Astrocyte of the spinal cord (primary cell): ENCODE results near the gene GALNT10.

ENCODE experiments used
- DNase-seq: peaks from one replicate; pipeline ENCODE4 v3.0.0; 2011; ENCODE audit warnings: low read depth, low spot score
- H3K4me3 ChIP-seq: 2 replicates; pipeline ENCODE4 v1.5.1; 2011; ENCODE audit warnings: low read depth, mild to moderate bottlenecking, low read length, moderate library complexity
- CTCF ChIP-seq: IDR thresholded peaks from 2 replicates; pipeline ENCODE4 v1.5.1; 2012; ENCODE audit warnings: low read depth, mild to moderate bottlenecking, low read length, inconsistent platforms
- in situ Hi-C: cut with HindIII; loops from 2 replicates; pipeline ENCODE4 v1.10.0; 2017; ENCODE audit warnings: low sequenced_read_pairs

Gene GALNT10

GRCh38 chr5:154351566-154351965, 161.0 kb downstream of the GALNT10 start:
- H3K4me3 ChIP-seq, result no peak overlapping the region
- no peak for TF ChIP-seq CTCF
- in situ Hi-C loops, result no loop called here
- DNase-seq, result no peak

- no peak for TF ChIP-seq CTCF
- in situ Hi-C loops, result no loop called here
- H3K4me3 ChIP-seq, result no peak overlapping the region
- DNase-seq, result no peak
Measured at GRCh38 chr5:154352960-154353548, 162.5 kb downstream of the GALNT10 start.

- TF ChIP-seq CTCF, result no peak
Measured at GRCh38 chr5:154355129-154355611, 164.6 kb downstream of the GALNT10 start.

GRCh38 chr5:154356020-154356655, 165.6 kb downstream of the GALNT10 start:
- no peak for TF ChIP-seq CTCF
- H3K4me3 ChIP-seq, result no peak overlapping the region
- in situ Hi-C loops, result no loop called here
- DNase-seq, result no peak

More at GRCh38 chr5:154355129-154355611, 164.6 kb downstream of the GALNT10 start:
- no peak for DNase-seq
- H3K4me3 ChIP-seq, result no peak overlapping the region
- in situ Hi-C loops, result no loop called here

GRCh38 chr5:154356958-154357357, 166.4 kb downstream of the GALNT10 start:
- no peak for DNase-seq
- TF ChIP-seq CTCF, result no peak
- in situ Hi-C loops, result no loop called here
- no peak overlapping the region for H3K4me3 ChIP-seq

- in situ Hi-C loops, result no loop called here
- peak; percentile 43 for DNase-seq
- H3K4me3 ChIP-seq, result no peak overlapping the region
- no peak for TF ChIP-seq CTCF
Measured at GRCh38 chr5:154358516-154359220, 168.1 kb downstream of the GALNT10 start.
